Stimulated activated CD8-positive, alpha-beta memory T cell treated with anti-CD3 and anti-CD28 coated beads, Interleukin-4, amount 100 ng/mL, for 4 hours (primary cell): ENCODE data around the gene DNER.

Experiments
- DNase-seq, 2 donors: peaks; one replicate each; pipeline ENCODE4 v3.0.0-alpha.2; 2020; ENCODE audit warnings: low read depth in 2 of 2, low spot score in 1 of 2

DNER gene

GRCh38 chr2:229672021-229672420, 42.3 kb downstream of the DNER start:
- no peak for DNase-seq

GRCh38 chr2:229669841-229670240, 44.5 kb downstream of the DNER start:
- no peak for DNase-seq

GRCh38 chr2:229666811-229667210, 47.5 kb downstream of the DNER start:
- no peak for DNase-seq

- no peak for DNase-seq
These were observed 49.2 kb downstream of the DNER start for GRCh38 chr2:229665158-229665557.

- no peak for DNase-seq
These were observed 52.9 kb downstream of the DNER start for GRCh38 chr2:229661478-229661877.

GRCh38 chr2:229660951-229661350, 53.4 kb downstream of the DNER start:
- DNase-seq, result no peak

GRCh38 chr2:229660391-229660790, 54.0 kb downstream of the DNER start:
- no peak for DNase-seq

- no peak for DNase-seq
These were observed 56.4 kb downstream of the DNER start for GRCh38 chr2:229658004-229658403.

GRCh38 chr2:229654437-229654836, 59.9 kb downstream of the DNER start:
- DNase-seq, result no peak

GRCh38 chr2:229653531-229653930, 60.8 kb downstream of the DNER start:
- DNase-seq, result no peak

- DNase-seq, result no peak
These were observed 61.6 kb downstream of the DNER start for GRCh38 chr2:229652796-229653195.

- no peak for DNase-seq
These were observed 63.5 kb downstream of the DNER start for GRCh38 chr2:229650901-229651300.

GRCh38 chr2:229650059-229650458, 64.3 kb downstream of the DNER start:
- no peak for DNase-seq

- DNase-seq, result no peak
These were observed 68.1 kb downstream of the DNER start for GRCh38 chr2:229646186-229646723.

GRCh38 chr2:229642371-229642770, 72.0 kb downstream of the DNER start:
- DNase-seq, result no peak

- no peak for DNase-seq
These were observed 72.7 kb downstream of the DNER start for GRCh38 chr2:229641676-229642075.

GRCh38 chr2:229640636-229641035, 73.7 kb downstream of the DNER start:
- DNase-seq, result no peak

- DNase-seq, result no peak
These were observed 77.8 kb downstream of the DNER start for GRCh38 chr2:229636571-229636970.

- DNase-seq, result no peak
These were observed 79.0 kb downstream of the DNER start for GRCh38 chr2:229635371-229635680.

GRCh38 chr2:229634601-229635370, 79.6 kb downstream of the DNER start:
- DNase-seq, result no peak

GRCh38 chr2:229633556-229633955, 80.8 kb downstream of the DNER start:
- DNase-seq, result no peak

GRCh38 chr2:229629039-229629438, 85.3 kb downstream of the DNER start:
- no peak for DNase-seq

- no peak for DNase-seq
These were observed 86.6 kb downstream of the DNER start for GRCh38 chr2:229627728-229628127.
